Stomach (tissue), 4 donors: ENCODE measurements around the gene UBAC2.

ENCODE experiments used
- CTCF ChIP-seq, 7 experiments: fragments of 450-650 bp in 4 of 7; fragments of 200-600 bp in 3 of 7; sonication (generic) in 3 of 7; IDR thresholded peaks; one replicate each; pipeline ENCODE4 v1.5.1; 2016 to 2019; ENCODE audit warnings: antibody characterized with exemption in 7 of 7, control low read depth in 2 of 7, mild to moderate bottlenecking in 1 of 7
- EP300 ChIP-seq: sonication (generic); formaldehyde crosslinking; IDR thresholded peaks from one replicate; pipeline ENCODE4 v1.6.1; 2017; ENCODE audit warnings: antibody characterized with exemption
- POLR2A ChIP-seq, 4 donors: fragments of 450-650 bp; IDR thresholded peaks; one replicate each; pipeline ENCODE4 v1.6.1; 2016; ENCODE audit warnings: antibody characterized with exemption in 4 of 4, control low read depth in 2 of 4, mild to moderate bottlenecking in 1 of 4, moderate library complexity in 1 of 4
- POLR2AphosphoS5 ChIP-seq, 3 donors: sonication (generic); formaldehyde crosslinking; IDR thresholded peaks; one replicate each; pipeline ENCODE4 v1.6.1; 2016; ENCODE audit warnings: antibody characterized with exemption in 3 of 3

- TF ChIP-seq POLR2A (IDR thresholded peaks at IDR 0.05) (no peak), CTCF (IDR thresholded peaks at IDR 0.05) (no peak), POLR2AphosphoS5 (IDR thresholded peaks at IDR 0.05) (no peak), EP300 (no peak)
These were observed 174.5 kb downstream of the UBAC2 start for GRCh38 chr13:99374994-99375737.
